ENCODE data around the gene NMUR2.

Gene NMUR2

DNA sequence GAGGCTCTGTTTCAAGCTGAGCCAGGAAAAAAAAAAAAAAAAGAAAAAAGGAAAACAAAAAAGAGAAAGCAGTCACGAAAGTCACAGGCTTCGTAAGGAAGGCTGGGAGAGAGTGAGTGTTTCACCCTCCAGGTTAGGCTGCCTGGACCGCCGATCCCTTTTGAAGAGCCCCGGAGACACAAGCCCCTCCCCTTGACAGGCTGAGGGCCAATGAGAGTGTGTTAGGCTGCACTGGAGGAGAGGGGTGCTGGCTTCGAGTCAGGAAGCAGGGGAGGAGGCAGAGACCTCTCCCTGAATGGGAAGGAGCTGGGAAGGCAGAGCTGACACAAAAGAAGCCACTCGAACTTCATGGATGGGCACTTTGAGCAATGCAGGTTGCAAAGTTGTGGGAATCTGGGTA, at the start of gene NMUR2:
TSS of gene NMUR2 (minus strand) at position 135 of the 400 bp plus-strand sequence. CDS start 166 bp downstream, outside the sequence.
- FAIRE-seq (no peak), DNase-seq (ENCODE audit: insufficient read length, low spot score) (no peak)

DNA sequence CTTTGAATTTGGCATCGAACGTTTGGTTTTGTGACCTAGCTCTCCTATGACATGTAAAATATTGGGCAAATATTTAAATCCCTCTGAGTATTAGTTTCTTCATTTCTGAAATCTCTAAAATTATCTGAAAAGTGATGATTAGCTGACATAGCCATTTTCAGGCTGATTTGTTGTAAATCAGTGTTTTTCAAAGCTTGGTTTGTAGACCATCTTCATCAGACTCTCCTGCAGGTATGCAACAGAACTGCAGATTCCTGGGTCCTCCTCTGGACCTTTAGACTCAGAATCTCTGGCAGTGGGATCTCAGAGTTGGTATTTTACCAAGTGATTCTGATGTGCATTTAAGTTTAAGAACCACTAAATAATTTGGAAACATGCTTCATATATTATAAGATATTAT, 38.9 kb upstream of the NMUR2 start:
- no peak for DNase-seq (ENCODE audit: insufficient read length, low spot score)
- no peak for FAIRE-seq

- DNase-seq (ENCODE audit: insufficient read length, low spot score) (no peak), FAIRE-seq (no peak)
Measured at GRCh38 chr5:152439791-152440190, 34.7 kb upstream of the NMUR2 start.

DNA sequence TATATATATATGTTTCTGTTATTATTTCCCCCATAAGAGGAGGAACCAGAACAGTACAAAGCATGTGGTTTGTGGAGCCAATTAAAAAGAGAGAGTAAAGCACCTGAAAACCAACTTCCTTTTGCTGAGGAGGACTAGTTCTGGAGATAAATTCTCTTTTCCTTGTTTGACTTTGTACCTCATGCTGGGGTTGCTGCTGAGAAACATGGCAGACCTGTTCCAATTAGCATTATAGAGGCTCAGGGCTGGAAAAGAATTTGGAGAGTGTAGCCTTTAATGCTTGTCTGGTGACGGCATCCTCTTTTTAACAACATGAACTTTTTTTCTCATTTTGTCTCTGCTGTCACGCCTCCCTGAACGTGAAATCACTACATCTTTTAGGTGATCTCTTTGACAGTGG, 32.8 kb upstream of the NMUR2 start:
- no peak for FAIRE-seq
- no peak for DNase-seq (ENCODE audit: insufficient read length, low spot score)

GRCh38 chr5:152427721-152428120, 22.6 kb upstream of the NMUR2 start:
- no peak for DNase-seq (ENCODE audit: insufficient read length, low spot score)

DNA sequence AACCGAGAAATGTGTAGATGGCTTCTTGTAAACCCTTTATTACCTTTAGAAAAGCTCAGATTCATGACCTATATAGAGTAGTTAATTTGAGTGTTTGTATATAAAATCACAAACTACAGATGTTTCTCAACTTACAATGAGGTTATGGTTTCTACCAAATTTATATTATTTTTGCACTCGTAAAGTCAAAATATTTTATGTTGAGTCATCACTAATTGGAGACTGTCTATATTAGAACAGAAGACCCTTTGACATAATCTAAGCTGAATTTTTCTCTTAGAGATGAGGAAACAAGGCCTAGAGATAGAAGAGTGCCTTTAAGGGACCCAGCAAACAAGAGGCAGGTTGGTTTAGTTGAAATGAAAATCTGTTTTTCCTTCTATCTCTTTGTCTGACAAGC, 20.0 kb upstream of the NMUR2 start:
- DNase-seq (ENCODE audit: insufficient read length, low spot score) (no peak), FAIRE-seq (no peak)

More at GRCh38 chr5:152427721-152428120, 22.6 kb upstream of the NMUR2 start:
- no peak for FAIRE-seq

DNA sequence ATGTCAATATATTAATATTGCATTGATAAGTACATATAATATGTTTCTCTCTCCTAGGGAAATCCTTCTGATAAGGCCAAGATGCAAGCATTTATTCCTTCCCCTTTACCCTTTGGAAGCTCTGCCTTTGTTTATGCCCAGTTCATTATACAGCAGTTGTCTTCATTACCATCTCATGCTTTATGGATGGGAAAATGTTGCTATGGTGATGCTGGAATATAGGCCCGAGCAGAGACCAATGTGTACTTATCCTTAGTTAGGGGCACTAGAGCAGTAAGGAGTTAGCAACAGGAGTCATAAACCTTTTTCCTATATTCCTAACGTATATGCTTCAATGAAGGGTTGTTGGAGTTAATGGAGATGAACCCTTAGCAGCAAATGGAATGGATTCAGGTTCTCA, 19.4 kb upstream of the NMUR2 start:
- DNase-seq (ENCODE audit: insufficient read length, low spot score): no peak
- no peak for FAIRE-seq

- no peak for FAIRE-seq
Measured at GRCh38 chr5:152422081-152422480, 17.0 kb upstream of the NMUR2 start.

DNA sequence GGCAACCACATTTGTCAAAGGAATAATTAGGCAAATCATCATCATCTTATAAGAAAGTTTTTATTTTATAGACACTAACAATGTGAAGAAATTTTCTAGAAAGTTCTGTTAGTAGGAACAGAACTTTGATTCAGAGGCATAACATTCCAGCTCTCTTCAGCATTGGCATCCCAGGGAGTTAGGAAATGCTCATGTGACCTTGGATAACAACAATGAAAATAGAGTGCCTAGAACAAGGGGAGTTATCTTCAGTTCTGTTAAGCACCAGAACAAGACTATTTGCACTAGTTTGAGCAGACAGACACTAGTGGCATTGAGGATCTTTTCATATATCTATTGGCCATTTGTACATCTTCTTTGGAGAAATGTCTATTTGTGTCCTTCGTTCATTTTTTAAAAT, 7.0 kb upstream of the NMUR2 start:
- DNase-seq (ENCODE audit: insufficient read length, low spot score): no peak
- FAIRE-seq: no peak

More at GRCh38 chr5:152422081-152422480, 17.0 kb upstream of the NMUR2 start:
- DNase-seq (ENCODE audit: insufficient read length, low spot score): no peak

- DNase-seq (ENCODE audit: insufficient read length, low spot score): no peak
- no peak for FAIRE-seq
Measured at GRCh38 chr5:152406082-152406481, 1.0 kb upstream of the NMUR2 start.

GRCh38 chr5:152404494-152404893, 585 bp downstream of the NMUR2 start:
- FAIRE-seq: no peak
- DNase-seq (ENCODE audit: insufficient read length, low spot score): no peak

- no peak for DNase-seq (ENCODE audit: insufficient read length, low spot score)
- no peak for FAIRE-seq
Measured at GRCh38 chr5:152403046-152403445, 2.0 kb downstream of the NMUR2 start.

GRCh38 chr5:152400846-152401245, 4.2 kb downstream of the NMUR2 start:
- DNase-seq (ENCODE audit: insufficient read length, low spot score) (no peak), FAIRE-seq (no peak)

DNA sequence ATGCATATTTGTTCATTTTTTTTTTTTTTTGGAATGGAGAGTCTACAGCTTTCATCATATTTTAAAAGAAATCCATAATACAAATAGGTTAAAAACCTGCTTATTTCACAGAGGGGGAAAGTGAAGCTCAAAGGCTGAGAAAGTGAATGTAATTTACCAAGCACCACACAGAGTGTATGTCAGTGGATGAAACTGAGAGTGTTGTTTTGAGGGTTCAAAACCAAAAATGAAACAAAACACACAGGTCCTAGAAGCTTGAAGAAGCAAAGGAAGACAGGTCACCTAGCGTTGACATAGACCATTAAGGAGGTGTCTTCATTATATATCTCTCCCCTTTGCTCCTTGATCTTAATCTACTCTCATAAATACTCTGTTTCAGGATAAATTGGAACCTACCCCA, 7.5 kb downstream of the NMUR2 start:
- no peak for DNase-seq (ENCODE audit: insufficient read length, low spot score)
- FAIRE-seq: no peak

DNA sequence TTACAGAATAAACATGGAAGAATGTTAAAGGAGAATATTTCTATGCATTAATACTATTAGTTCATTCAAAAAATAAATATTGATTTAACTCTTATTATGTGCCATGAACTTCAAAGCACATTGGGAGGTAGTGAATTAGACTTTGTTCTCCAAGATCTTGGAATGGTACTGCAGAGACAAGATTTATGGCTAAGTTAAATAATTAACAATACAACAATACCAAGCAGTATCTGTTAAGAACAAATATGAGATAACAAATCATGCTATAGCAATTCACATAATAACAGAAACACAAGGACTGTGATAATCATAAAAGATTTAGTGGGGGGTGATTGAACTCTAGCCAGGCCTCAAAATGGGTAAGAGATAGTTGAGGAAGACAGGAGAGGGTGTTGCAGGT, 11.6 kb downstream of the NMUR2 start:
- FAIRE-seq (no peak), DNase-seq (ENCODE audit: insufficient read length, low spot score) (no peak)

DNA sequence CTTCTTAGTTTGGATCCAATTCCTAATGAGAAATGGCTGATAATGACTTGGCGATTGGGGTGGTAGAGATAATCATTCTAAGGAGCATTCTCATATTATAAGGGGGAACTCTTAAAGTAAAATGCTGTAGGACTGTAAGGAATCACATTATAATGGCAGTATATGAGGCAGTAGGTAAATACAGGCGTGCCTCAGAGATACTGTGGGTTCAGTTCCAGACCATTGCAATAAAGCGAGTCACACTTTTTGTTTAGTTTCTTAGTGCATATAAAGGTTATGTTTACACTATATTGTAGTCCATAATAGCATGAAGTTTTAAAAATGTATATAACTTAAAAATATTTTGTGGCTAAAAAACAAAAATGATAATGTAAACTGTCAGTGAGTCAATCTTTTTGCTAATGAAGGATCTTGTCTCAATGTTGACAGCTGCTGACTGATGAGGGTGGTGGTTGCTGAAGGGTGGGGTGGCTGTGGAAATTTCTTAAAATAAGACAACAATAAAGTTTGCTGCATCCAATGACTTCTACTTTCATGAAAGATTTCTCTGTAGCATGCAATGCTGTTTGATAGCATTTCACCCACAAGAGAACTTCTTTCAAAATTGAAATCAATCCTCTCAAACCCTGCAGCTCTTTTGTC, 15.8 kb downstream of the NMUR2 start:
- DNase-seq (ENCODE audit: insufficient read length, low spot score) (no peak), FAIRE-seq (no peak)

DNA sequence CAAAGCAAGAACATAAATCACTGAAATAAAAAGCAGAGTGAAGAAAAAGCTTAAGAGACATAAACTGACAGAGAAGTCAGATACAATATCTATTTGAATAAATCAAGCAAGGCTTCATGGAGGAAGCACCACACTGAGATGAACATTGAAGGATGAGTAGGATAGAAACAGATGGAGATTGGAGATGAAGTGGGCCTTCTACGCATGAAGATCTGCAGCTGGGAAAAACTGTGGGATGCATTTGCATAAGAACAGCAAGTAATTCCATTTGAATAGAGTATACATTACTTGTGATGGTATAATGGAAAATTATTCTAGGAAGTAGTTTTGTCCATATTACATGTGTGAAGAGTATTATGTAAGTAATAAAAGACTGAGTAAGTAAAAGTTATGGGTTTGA, 16.5 kb downstream of the NMUR2 start:
- no peak for FAIRE-seq
- DNase-seq (ENCODE audit: insufficient read length, low spot score): no peak

- FAIRE-seq (no peak), DNase-seq (ENCODE audit: insufficient read length, low spot score) (no peak)
Measured at GRCh38 chr5:152380415-152381123, 24.5 kb downstream of the NMUR2 start.

- no peak for DNase-seq (ENCODE audit: insufficient read length, low spot score)
- no peak for FAIRE-seq
Measured at GRCh38 chr5:152379331-152379730, 25.7 kb downstream of the NMUR2 start.

DNA sequence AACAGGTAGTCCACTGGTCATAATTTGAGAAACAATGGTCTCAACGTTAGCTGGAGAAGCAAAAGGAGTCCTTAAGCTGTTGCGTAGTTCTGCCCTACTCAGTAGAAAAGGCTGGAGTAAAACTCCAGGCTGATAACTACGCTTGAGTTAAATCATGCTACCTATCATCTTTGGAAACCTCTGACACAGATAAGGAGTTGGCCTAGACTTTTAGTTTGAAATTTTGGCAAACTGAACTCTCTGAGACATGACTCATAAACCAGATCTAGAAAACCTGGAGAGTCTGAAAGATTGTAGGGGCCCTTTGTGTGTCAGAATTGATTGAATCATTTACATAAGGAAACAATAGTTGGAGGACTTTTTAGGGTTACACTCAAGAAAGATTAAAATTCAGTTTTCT, 26.3 kb downstream of the NMUR2 start:
- FAIRE-seq (no peak), DNase-seq (ENCODE audit: insufficient read length, low spot score) (no peak)

DNA sequence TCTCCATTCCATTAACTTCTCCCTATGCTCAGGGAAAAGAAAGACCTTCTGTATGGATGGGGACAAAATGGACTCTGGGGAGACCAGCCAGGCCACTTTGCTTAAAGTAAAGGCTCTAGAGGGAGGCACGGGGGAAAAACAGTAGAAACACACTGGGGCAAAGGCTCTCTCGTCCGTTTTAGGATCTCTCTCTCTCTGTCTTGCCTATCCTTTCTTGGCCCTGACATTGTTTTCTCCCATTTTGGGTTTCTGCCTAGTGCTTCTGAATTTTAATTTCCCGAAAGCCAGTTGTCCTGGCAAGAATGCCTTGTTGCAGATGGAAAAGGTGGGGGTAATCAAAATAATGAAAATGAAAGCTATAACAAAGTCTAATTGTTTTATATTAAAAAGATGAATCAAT, 28.2 kb downstream of the NMUR2 start:
- no peak for DNase-seq (ENCODE audit: insufficient read length, low spot score)
- no peak for FAIRE-seq

DNA sequence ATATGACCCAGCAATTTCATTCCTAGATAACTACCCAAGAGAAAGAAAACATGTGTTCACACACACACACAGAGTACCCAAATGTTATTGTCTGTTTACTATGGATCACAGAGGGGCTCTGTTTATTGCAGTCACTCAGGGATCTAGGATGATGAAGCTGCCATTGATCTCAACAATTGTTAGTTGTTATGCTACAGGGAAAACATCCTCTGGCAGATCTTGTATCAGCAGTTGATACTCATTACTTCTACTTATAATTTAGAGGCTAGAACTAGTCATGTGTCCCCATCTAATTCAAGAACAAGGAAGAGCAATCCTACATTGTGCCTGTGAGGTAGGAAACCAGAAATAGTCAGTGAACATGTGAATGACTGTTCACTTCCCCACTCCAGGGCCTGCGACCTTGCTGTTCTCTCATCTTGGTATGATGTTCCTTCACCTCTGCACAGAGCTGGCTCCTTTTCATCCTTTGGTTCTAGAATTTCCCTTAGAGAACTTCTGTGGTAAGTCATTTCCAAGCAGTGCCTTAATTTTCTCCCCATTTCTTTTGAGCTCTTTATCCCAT, 30.3 kb downstream of the NMUR2 start:
- DNase-seq (ENCODE audit: insufficient read length, low spot score) (no peak), FAIRE-seq (no peak)

Data from GM19239 (cell line).